Stimulated activated CD4-positive, alpha-beta T cell treated with anti-CD3 and anti-CD28 coated beads, Interleukin-1b, Interleukin-23, amount 100 ng/mL, for 48 hours (primary cell): ENCODE measurements around the gene TULP1.

Experiments used
- DNase-seq: peaks from one replicate; pipeline ENCODE4 v3.0.0-alpha.2; 2020

TULP1 gene

DNA sequence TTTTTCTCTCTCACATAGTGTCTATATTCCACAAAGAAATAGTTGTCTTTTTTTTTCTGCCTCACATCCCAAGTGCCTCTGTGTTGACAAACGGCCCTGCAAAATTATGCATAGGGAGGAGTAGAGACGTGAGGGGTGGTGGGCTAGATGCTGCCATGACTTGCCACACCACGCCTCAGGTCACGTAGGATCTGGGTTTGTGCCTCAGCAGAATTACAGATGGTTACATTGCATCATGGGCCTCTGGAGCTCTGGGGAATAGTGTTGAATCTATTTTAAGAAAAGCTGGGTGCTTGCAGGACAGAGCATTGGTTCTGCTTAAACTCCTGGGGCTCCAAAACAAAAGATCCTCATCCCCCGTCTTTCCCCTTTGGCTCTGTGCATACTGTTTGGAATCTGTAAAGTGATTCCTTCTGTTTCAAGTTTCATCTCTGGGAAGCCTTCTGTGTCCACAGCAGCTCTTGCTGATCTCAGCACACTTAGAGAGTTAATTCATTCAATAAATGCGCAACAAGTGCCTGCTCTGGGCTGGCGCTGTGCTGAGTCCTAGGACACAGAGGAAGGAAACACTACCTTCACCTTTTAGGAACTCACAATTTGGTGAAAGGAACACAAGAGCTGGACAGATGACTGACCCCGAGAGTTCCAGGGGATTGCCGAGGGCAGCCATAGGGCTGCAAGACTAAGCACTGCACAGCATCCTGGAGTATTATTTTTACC lies 58.1 kb downstream of the TULP1 start:
- no peak for DNase-seq

GRCh38 chr6:35453236-35453635 lies 59.5 kb downstream of the TULP1 start:
- DNase-seq: no peak

DNA sequence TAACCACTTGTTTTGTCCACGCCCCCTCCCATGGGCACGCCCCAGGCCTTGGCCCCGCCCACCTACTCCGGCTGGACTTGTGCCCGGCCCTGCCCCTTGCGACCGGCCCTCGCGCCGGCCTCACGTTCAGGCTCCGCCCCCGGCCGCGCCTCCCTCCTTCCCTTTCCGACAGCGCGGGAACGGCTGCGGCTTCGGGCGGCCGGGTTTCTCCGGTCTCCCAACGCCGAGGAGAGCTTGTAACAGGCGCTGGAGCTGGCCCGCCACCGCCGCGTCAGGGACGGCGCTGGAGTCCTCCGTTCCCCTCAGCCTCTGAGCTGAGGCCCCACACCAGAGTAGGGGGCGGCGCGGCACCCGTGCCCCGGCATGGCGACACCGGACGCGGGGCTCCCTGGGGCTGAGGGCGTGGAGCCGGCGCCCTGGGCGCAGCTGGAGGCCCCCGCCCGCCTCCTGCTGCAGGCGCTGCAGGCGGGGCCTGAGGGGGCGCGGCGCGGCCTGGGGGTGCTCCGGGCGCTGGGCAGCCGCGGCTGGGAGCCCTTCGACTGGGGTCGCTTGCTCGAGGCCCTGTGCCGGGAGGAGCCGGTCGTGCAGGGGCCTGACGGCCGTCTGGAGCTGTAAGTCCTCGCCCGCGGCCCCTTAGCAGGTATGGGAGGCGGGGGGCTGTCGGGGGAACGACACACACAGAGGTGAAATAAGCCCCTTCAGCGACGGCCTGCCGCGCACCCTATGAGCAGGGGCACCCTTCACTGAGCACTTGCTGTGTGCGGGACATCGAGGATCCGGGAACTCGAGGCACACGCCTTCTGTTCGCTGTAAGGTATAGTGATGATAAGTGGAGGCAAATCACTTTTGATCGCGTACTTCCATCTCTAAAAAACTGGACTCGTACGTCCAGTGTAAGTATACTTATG lies 60.3 kb downstream of the TULP1 start, which contains the start of gene FANCE:
FANCE (plus strand) TSS at position 156 of the 908 bp plus-strand sequence; CDS start at position 364, 208 bp downstream.
- peak; percentile 91 for DNase-seq

GRCh38 chr6:35451354-35452182 lies 61.1 kb downstream of the TULP1 start:
- no peak for DNase-seq

DNA sequence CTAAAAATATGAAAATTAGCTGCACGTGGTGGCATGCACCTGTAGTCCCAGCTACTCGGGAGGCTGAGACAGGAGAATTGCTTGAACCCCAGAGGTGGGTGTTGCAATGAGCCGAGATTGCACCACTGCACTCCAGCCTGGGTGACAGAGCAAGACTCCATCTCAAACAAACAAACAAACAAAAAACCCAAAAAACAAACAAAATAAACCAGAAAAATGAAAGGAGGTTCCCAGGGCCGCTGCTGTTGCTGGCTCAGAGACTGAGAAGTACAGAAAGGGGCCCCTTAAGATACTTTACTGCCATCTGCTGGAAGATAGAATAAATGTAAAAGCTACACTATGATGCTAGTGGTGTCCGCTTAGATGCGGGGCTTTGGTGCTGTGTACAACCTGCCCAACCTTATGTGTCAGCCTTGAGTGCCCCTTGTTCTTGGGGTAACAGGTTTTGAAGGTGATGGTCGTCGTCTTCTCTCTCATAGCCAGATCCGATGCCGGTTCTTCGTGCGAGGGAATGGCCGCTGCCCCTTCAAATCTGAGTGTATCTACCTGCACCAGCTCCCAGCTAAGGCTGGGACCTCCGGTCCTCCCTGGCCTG lies 63.3 kb downstream of the TULP1 start:
- DNase-seq: peak; percentile 18

DNA sequence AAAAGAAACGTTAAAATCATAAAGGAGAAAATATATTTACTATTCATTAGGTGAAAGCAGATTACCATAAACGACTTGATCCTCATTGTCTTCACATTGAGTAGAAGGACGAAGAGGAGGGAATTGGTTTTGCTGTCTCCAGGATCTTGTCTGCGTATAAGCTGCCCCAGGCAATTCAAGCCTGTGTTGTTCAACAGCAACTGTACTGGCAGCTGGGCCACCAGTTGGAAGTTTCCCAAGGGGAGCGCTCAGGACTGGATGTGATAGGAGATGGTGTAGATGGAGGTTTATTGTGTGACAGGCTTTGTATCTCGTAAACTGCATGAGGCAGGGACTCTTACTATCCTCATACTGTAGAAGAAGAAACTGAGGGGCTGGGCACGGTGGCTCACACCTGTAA lies 64.5 kb downstream of the TULP1 start:
- DNase-seq: no peak
